NCI-H460 (cell line): ENCODE data around the gene LAMA3. TPM values are rescaled to one million over a fixed set of nuclear protein-coding genes. Genes with fewer than 3 reads are reported as not detected.

Source experiments
- total RNA-seq: library from RNA; depleted of rRNA; stranded (reverse); fragments of >200 nt; shearing (Covaris generic); gene quantifications from 2 replicates; pipeline ENCODE4 v1.2.3, GENCODE V29; 2014; rRNA removed

Gene LAMA3
- total RNA-seq, 1 experiment from 2014 or later = 3.9 TPM

Other genes starting within 250 kb of the LAMA3 start
- gene RIOK3, start 236.2 kb upstream of the LAMA3 start, total RNA-seq = 94.9 and 105 TPM in 2 replicates
- gene RMC1, start 185.9 kb upstream of the LAMA3 start, total RNA-seq = 28.3 and 37.7 TPM in 2 replicates
- gene NPC1, start 102.9 kb upstream of the LAMA3 start, total RNA-seq = 36.0 and 43.3 TPM in 2 replicates
- 6.9 and 7.4 TPM in 2 replicates for gene ANKRD29, start 26.5 kb upstream of the LAMA3 start, total RNA-seq